Neural cell (in vitro differentiated cells): ENCODE results near the gene P2RY6. TPM values are rescaled to one million over a fixed set of nuclear protein-coding genes. Genes with fewer than 3 reads are reported as not detected.

ENCODE experiments used
- H2AFZ ChIP-seq: fragments of 200-600, 300-800 bp; sonication (generic), shearing (Covaris generic); 2 replicates; pipeline ENCODE4 v1.6.0; 2014; ENCODE audit warnings: low read depth, mild to moderate bottlenecking, antibody characterized with exemption, low read length, moderate library complexity
- H3F3A ChIP-seq: fragments of 200-600 bp; shearing (Covaris generic); 2 replicates; pipeline ENCODE4 v1.6.1; 2016; ENCODE audit warnings: mild to moderate bottlenecking, moderate library complexity, mixed read lengths, antibody characterized with exemption, low read length; ENCODE audit not compliant: insufficient read depth, poor library complexity, severe bottlenecking
- H3K27ac ChIP-seq: fragments of 200-600, 300-800 bp; sonication (generic), shearing (Covaris generic); 2 replicates; pipeline ENCODE4 v1.5.1; 2014; ENCODE audit warnings: mild to moderate bottlenecking, low read length, moderate library complexity
- H3K27me3 ChIP-seq: fragments of 300-800, 200-600 bp; sonication (generic), shearing (Covaris generic); 2 replicates; pipeline ENCODE4 v1.6.0; 2014; ENCODE audit warnings: mild to moderate bottlenecking, low read depth, low read length, moderate library complexity; ENCODE audit not compliant: insufficient read depth
- H3K36me3 ChIP-seq: fragments of 300-800, 200-600 bp; sonication (generic), shearing (Covaris generic); 2 replicates; pipeline ENCODE4 v1.5.1; 2014; ENCODE audit warnings: mild to moderate bottlenecking, antibody characterized with exemption, low read length, moderate library complexity; ENCODE audit not compliant: insufficient read depth
- H3K4me2 ChIP-seq: fragments of 300-800, 200-600 bp; sonication (generic), shearing (Covaris generic); 2 replicates; pipeline ENCODE4 v1.6.0; 2014; ENCODE audit warnings: mild to moderate bottlenecking, low read length
- H3K4me3 ChIP-seq: fragments of 300-800, 200-600 bp; sonication (generic), shearing (Covaris generic); 2 replicates; pipeline ENCODE4 v1.5.1; 2014; ENCODE audit warnings: mild to moderate bottlenecking, low read length, moderate library complexity
- H3K79me2 ChIP-seq: fragments of 200-600 bp; shearing (Covaris generic); replicated peaks from 2 replicates; pipeline ENCODE4 v1.6.0; 2014; ENCODE audit warnings: mild to moderate bottlenecking, low read length, moderate library complexity; ENCODE audit not compliant: insufficient read depth
- H3K9ac ChIP-seq: fragments of 300-800, 200-600 bp; sonication (generic), shearing (Covaris generic); 2 replicates; pipeline ENCODE4 v1.6.1; 2016; ENCODE audit warnings: mild to moderate bottlenecking, low read length, mixed read lengths
- H3K9me2 ChIP-seq: fragments of 200-600 bp; shearing (Covaris generic); 2 replicates; pipeline ENCODE4 v1.6.1; 2016; ENCODE audit warnings: mild to moderate bottlenecking, low read length, mixed read lengths; ENCODE audit not compliant: insufficient read depth
- H3K9me3 ChIP-seq: fragments of 200-600, 300-800 bp; sonication (generic), shearing (Covaris generic); 2 replicates; pipeline ENCODE4 v1.6.1; 2016; ENCODE audit warnings: mild to moderate bottlenecking, mixed run types, low read length, moderate library complexity, mixed read lengths
- H4K20me1 ChIP-seq: fragments of 200-600 bp; shearing (Covaris generic); 2 replicates; pipeline ENCODE4 v1.6.1; 2016; ENCODE audit warnings: mild to moderate bottlenecking, mixed run types; ENCODE audit not compliant: insufficient read depth
- EP300 ChIP-seq: fragments of 450-650 bp; conservative IDR thresholded peaks from 2 replicates; pipeline ENCODE4 v1.6.1; 2014; ENCODE audit warnings: antibody characterized with exemption, mild to moderate bottlenecking, moderate library complexity; ENCODE audit not compliant: poor library complexity, severe bottlenecking
- EZH2 ChIP-seq: fragments of 200-600, 300-800 bp; shearing (Covaris generic), sonication (generic); IDR thresholded peaks from 2 replicates; pipeline ENCODE4 v1.6.1; 2014; ENCODE audit warnings: antibody characterized with exemption, low read length, borderline replicate concordance, mild to moderate bottlenecking; ENCODE audit not compliant: insufficient read depth, poor library complexity, severe bottlenecking
- MXI1 ChIP-seq: fragments of 450-650 bp; conservative IDR thresholded peaks from 2 replicates; pipeline ENCODE4 v1.6.1; 2014; ENCODE audit warnings: antibody characterized with exemption, mild to moderate bottlenecking; ENCODE audit not compliant: poor library complexity, severe bottlenecking
- POLR2AphosphoS5 ChIP-seq: IDR thresholded peaks from 2 replicates; pipeline ENCODE4 v1.6.1; 2012
- RAD21 ChIP-seq: fragments of 450-650 bp; conservative IDR thresholded peaks from 2 replicates; pipeline ENCODE4 v1.6.1; 2014; ENCODE audit warnings: antibody characterized with exemption, mild to moderate bottlenecking, moderate library complexity
- SMC3 ChIP-seq: fragments of 450-650 bp; conservative IDR thresholded peaks from 2 replicates; pipeline ENCODE4 v1.6.1; 2014; ENCODE audit warnings: antibody characterized with exemption, mild to moderate bottlenecking, moderate library complexity; ENCODE audit not compliant: poor library complexity
- TAF1 ChIP-seq: IDR thresholded peaks from 2 replicates; pipeline ENCODE4 v1.6.1; 2012; ENCODE audit warnings: low read depth
- polyA plus RNA-seq: library from polyadenylated mRNA; depleted of rRNA; stranded (reverse); fragments of >200 nt; gene quantifications from 2 replicates; pipeline ENCODE4 v1.2.3, GENCODE V29; 2014
- TF ChIP-seq, protein P1 (sequence below): fragments of 450-650 bp; IDR thresholded peaks from 2 replicates; pipeline ENCODE4 v1.5.1; 2014; ENCODE audit warnings: antibody characterized with exemption, mild to moderate bottlenecking, moderate library complexity; ENCODE audit not compliant: poor library complexity, severe bottlenecking
- TF ChIP-seq, protein P2 (sequence below): IDR thresholded peaks from 2 replicates; pipeline ENCODE4 v1.6.1; 2012; ENCODE audit warnings: borderline replicate concordance

P2RY6 gene
- polyA plus RNA-seq, 1 donor from 2014 or later, result not detected

DNA sequence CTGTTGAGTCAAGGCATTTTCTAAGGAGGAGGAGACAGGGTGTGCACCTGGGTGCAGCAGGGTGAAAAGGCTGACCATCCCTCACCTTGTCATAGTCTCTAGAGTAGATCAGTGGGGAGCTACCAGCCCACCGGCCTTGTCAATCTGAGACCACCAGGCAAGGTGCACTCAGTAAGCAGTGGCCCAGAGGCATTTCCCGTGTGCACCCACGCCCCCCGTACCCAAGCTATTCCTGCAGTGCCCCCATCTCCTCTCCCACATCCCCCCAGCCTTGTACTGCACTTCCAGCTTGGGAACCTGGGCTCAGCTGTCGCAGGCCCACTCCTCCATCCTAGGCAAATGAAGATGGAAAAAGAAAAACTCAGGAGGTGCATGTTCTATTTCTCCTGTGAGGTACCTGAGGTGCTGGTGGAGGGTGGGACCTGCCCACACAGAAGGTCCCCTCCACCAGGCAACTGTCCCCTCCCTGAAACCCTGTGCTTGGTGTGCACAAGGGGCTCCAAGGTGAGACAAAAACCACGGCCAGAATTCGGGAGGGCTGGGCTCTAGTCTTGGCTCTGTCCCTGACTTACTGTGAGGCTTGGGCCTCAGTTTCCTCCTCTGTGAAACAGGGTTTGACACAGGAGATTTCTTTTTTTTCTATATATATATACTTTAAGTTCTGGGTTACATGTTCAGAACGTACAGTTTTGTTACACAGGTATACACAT, 45.7 kb upstream of the P2RY6 start:
- Histone ChIP-seq H3K36me3 (no peaks in the 10 kb centered on the region), H3K79me2 (no peaks in the 10 kb centered on the region), H3K27me3 (no peaks in the 10 kb centered on the region), H3K4me2 (no peak overlapping the region), H3F3A (no peaks in the 10 kb centered on the region), H3K9ac (no peak overlapping the region), H2AFZ (no peak overlapping the region), H4K20me1 (no peaks in the 10 kb centered on the region), H3K4me3 (no peak overlapping the region), H3K9me2 (no peaks in the 10 kb centered on the region), H3K9me3 (no peaks in the 10 kb centered on the region), H3K27ac (no peak overlapping the region)
- no peak for TF ChIP-seq TAF1
- TF ChIP-seq EZH2, result no peak
- no peak for TF ChIP-seq POLR2AphosphoS5
- no peak for TF ChIP-seq MXI1
- TF ChIP-seq EP300, result no peak
- no peak for TF ChIP-seq RAD21
- TF ChIP-seq SMC3, result no peak
- TF ChIP-seq, protein P1, sequence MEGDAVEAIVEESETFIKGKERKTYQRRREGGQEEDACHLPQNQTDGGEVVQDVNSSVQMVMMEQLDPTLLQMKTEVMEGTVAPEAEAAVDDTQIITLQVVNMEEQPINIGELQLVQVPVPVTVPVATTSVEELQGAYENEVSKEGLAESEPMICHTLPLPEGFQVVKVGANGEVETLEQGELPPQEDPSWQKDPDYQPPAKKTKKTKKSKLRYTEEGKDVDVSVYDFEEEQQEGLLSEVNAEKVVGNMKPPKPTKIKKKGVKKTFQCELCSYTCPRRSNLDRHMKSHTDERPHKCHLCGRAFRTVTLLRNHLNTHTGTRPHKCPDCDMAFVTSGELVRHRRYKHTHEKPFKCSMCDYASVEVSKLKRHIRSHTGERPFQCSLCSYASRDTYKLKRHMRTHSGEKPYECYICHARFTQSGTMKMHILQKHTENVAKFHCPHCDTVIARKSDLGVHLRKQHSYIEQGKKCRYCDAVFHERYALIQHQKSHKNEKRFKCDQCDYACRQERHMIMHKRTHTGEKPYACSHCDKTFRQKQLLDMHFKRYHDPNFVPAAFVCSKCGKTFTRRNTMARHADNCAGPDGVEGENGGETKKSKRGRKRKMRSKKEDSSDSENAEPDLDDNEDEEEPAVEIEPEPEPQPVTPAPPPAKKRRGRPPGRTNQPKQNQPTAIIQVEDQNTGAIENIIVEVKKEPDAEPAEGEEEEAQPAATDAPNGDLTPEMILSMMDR, result no peak
- TF ChIP-seq, protein P2, sequence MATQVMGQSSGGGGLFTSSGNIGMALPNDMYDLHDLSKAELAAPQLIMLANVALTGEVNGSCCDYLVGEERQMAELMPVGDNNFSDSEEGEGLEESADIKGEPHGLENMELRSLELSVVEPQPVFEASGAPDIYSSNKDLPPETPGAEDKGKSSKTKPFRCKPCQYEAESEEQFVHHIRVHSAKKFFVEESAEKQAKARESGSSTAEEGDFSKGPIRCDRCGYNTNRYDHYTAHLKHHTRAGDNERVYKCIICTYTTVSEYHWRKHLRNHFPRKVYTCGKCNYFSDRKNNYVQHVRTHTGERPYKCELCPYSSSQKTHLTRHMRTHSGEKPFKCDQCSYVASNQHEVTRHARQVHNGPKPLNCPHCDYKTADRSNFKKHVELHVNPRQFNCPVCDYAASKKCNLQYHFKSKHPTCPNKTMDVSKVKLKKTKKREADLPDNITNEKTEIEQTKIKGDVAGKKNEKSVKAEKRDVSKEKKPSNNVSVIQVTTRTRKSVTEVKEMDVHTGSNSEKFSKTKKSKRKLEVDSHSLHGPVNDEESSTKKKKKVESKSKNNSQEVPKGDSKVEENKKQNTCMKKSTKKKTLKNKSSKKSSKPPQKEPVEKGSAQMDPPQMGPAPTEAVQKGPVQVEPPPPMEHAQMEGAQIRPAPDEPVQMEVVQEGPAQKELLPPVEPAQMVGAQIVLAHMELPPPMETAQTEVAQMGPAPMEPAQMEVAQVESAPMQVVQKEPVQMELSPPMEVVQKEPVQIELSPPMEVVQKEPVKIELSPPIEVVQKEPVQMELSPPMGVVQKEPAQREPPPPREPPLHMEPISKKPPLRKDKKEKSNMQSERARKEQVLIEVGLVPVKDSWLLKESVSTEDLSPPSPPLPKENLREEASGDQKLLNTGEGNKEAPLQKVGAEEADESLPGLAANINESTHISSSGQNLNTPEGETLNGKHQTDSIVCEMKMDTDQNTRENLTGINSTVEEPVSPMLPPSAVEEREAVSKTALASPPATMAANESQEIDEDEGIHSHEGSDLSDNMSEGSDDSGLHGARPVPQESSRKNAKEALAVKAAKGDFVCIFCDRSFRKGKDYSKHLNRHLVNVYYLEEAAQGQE, result no peak

DNA sequence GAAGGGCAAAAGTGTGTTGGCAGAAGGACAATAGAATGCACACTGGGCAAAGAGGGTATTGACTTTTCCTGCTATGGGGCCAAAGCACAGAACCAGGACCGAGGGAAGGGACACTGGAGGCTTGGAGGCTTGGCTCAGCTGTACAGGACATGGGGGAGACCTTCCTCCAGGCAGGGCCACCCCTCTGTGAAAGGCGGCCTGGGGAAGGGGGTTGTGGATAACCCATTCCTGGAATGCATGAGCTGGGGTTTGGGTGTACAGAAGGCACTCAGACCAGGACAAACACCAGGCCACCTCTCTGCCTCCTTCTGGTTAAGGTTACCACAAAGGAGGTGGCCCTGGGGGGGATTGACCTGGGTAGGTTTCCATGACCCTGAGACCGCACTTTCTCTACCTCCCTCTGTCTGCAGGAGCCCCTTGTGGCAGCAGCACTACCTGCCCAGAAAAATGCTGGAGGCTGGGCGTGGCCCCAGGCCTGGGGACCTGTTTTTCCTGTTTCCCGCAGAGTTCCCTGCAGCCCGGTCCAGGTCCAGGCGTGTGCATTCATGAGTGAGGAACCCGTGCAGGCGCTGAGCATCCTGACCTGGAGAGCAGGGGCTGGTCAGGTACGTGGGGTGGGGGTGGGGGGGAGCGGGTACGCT, 44.4 kb upstream of the P2RY6 start:
- Histone ChIP-seq H3K4me2 (no peak overlapping the region), H3K9ac (no peak overlapping the region), H3K79me2 (no peaks in the 10 kb centered on the region), H3K27me3 (no peaks in the 10 kb centered on the region), H3K4me3 (no peak overlapping the region), H2AFZ (no peak overlapping the region), H4K20me1 (no peaks in the 10 kb centered on the region), H3F3A (no peaks in the 10 kb centered on the region), H3K9me2 (no peaks in the 10 kb centered on the region), H3K9me3 (no peaks in the 10 kb centered on the region), H3K27ac (no peak overlapping the region), H3K36me3 (no peaks in the 10 kb centered on the region)
- TF ChIP-seq MXI1 (no peak), EZH2 (no peak), EP300 (no peak), SMC3 (no peak), POLR2AphosphoS5 (no peak), TAF1 (no peak), RAD21 (no peak)
- TF ChIP-seq, protein P1, result no peak
- TF ChIP-seq, protein P2, result no peak
